GM23338 (cell line): Measurements from ENCODE around the gene EFNB2. TPM values are rescaled to one million over a fixed set of nuclear protein-coding genes. Genes with fewer than 3 reads are reported as not detected.

ENCODE experiments used
- ATAC-seq: fragments of 200-7000 bp; cut with Tn5 transposase; 3 replicates; pipeline ENCODE4 v1.9.1; 2020
- DNase-seq: peaks from one replicate; pipeline ENCODE4 v3.0.0-alpha.2; 2015; ENCODE audit warnings: low spot score
- H2AFZ ChIP-seq: fragments of 200-600 bp; sonication (generic); 2 replicates; pipeline ENCODE4 v1.8.0; 2016; ENCODE audit warnings: antibody characterized with exemption, mild to moderate bottlenecking, moderate library complexity
- H3F3A ChIP-seq: fragments of 200-600 bp; sonication (generic); replicated peaks from 2 replicates; pipeline ENCODE4 v1.8.0; 2017; ENCODE audit warnings: antibody characterized with exemption, mixed run types, low read depth
- H3K27ac ChIP-seq: fragments of 200-600 bp; sonication (generic); 2 replicates; pipeline ENCODE4 v1.6.1; 2016; ENCODE audit warnings: low read depth
- H3K27me3 ChIP-seq: fragments of 200-600 bp; sonication (generic); 2 replicates; pipeline ENCODE4 v1.8.0; 2016; ENCODE audit warnings: mild to moderate bottlenecking, mixed run types, moderate library complexity; ENCODE audit not compliant: insufficient read depth
- H3K36me3 ChIP-seq: fragments of 200-600 bp; sonication (generic); 2 replicates; pipeline ENCODE4 v1.8.0; 2016; ENCODE audit warnings: mild to moderate bottlenecking; ENCODE audit not compliant: insufficient read depth
- H3K4me1 ChIP-seq: fragments of 200-600 bp; sonication (generic); 2 replicates; pipeline ENCODE4 v1.8.0; 2016; ENCODE audit warnings: mild to moderate bottlenecking, moderate library complexity; ENCODE audit not compliant: insufficient read depth
- H3K4me2 ChIP-seq: fragments of 200-600 bp; sonication (generic); 2 replicates; pipeline ENCODE4 v1.7.1; 2017; ENCODE audit warnings: mixed run types
- H3K4me3 ChIP-seq: fragments of 200-600 bp; sonication (generic); 2 replicates; pipeline ENCODE4 v1.6.1; 2016; ENCODE audit warnings: mixed run types
- H3K79me2 ChIP-seq: fragments of 200-600 bp; sonication (generic); replicated peaks from 2 replicates; pipeline ENCODE4 v1.8.0; 2017; ENCODE audit warnings: mild to moderate bottlenecking; ENCODE audit not compliant: insufficient read depth
- H3K9me2 ChIP-seq: fragments of 200-600 bp; sonication (generic); 2 replicates; pipeline ENCODE4 v1.8.0; 2017; ENCODE audit not compliant: insufficient read depth
- H4K20me1 ChIP-seq: fragments of 200-600 bp; sonication (generic); replicated peaks from 2 replicates; pipeline ENCODE4 v1.8.0; 2017; ENCODE audit warnings: mild to moderate bottlenecking; ENCODE audit not compliant: insufficient read depth
- H3K27ac Mint-ChIP-seq: 2 replicates; pipeline ENCODE4 v1.8.0; 2020; ENCODE audit warnings: inconsistent platforms, mild to moderate bottlenecking, moderate library complexity, mixed read lengths
- H3K27me3 Mint-ChIP-seq: 3 replicates; pipeline ENCODE4 v1.8.0; 2022; ENCODE audit warnings: low read depth, mild to moderate bottlenecking, moderate library complexity, mixed read lengths, inconsistent platforms; ENCODE audit not compliant: insufficient read depth, poor library complexity
- H3K36me3 Mint-ChIP-seq: 3 replicates; pipeline ENCODE4 v1.8.0; 2021; ENCODE audit warnings: low read depth, mild to moderate bottlenecking, inconsistent platforms, moderate library complexity, mixed read lengths
- H3K4me1 Mint-ChIP-seq: 3 replicates; pipeline ENCODE4 v1.8.0; 2020; ENCODE audit warnings: mild to moderate bottlenecking, inconsistent platforms, mixed read lengths
- H3K4me3 Mint-ChIP-seq: 3 replicates; pipeline ENCODE4 v1.8.0; 2021; ENCODE audit warnings: moderate library complexity, mild to moderate bottlenecking, inconsistent platforms, mixed read lengths
- H3K9me3 Mint-ChIP-seq: 3 replicates; pipeline ENCODE4 v1.8.0; 2020; ENCODE audit warnings: moderate library complexity, mild to moderate bottlenecking, inconsistent platforms, mixed read lengths
- CREB1 ChIP-seq: fragments of 250-450 bp; sonication (Bioruptor Pico); IDR thresholded peaks from 2 replicates; pipeline ENCODE4 v1.5.0; 2020; ENCODE audit warnings: low read depth, mild to moderate bottlenecking, moderate library complexity
- CTCF ChIP-seq, 2 experiments: fragments of 200-600 bp in 1 of 2; sonication (generic) in 1 of 2; conservative IDR thresholded peaks; 2 replicates each; pipeline versions ENCODE4 v1.5.1 to v1.6.1; 2016 to 2017; ENCODE audit warnings: antibody characterized with exemption in 2 of 2, low read depth in 2 of 2, mild to moderate bottlenecking in 2 of 2, moderate library complexity in 1 of 2
- ETS1 ChIP-seq: IDR thresholded peaks from 2 replicates; pipeline ENCODE4 v1.6.1; 2016; ENCODE audit warnings: antibody characterized with exemption
- EZH2 ChIP-seq: fragments of 200-600 bp; sonication (generic); IDR thresholded peaks from one replicate; pipeline ENCODE4 v1.8.0; 2017; ENCODE audit warnings: antibody characterized with exemption, mild to moderate bottlenecking, low read depth; ENCODE audit not compliant: unreplicated experiment
- EZH2phosphoT487 ChIP-seq: fragments of 200-600 bp; sonication (generic); IDR thresholded peaks from one replicate; pipeline ENCODE4 v1.8.1; 2018; ENCODE audit warnings: antibody characterized with exemption; ENCODE audit not compliant: unreplicated experiment
- JUNB ChIP-seq: IDR thresholded peaks from one replicate; pipeline ENCODE4 v1.6.1; 2016; ENCODE audit warnings: antibody characterized with exemption; ENCODE audit not compliant: unreplicated experiment
- POLR2AphosphoS5 ChIP-seq: IDR thresholded peaks from 2 replicates; pipeline ENCODE4 v1.6.1; 2016; ENCODE audit warnings: antibody characterized with exemption, low read depth
- REST ChIP-seq: IDR thresholded peaks from one replicate; pipeline ENCODE4 v1.6.1; 2018; ENCODE audit warnings: antibody characterized with exemption; ENCODE audit not compliant: unreplicated experiment
- STAT1 ChIP-seq: IDR thresholded peaks from one replicate; pipeline ENCODE4 v1.6.1; 2016; ENCODE audit warnings: antibody characterized with exemption; ENCODE audit not compliant: unreplicated experiment
- ZNF114 ChIP-seq: fragments of 250-450 bp; sonication (Bioruptor Pico); IDR thresholded peaks from 2 replicates; pipeline ENCODE4 v1.5.0; 2020; ENCODE audit warnings: mild to moderate bottlenecking, moderate library complexity
- ZNF331 ChIP-seq: fragments of 250-450 bp; sonication (Bioruptor Pico); IDR thresholded peaks from 2 replicates; pipeline ENCODE4 v1.5.0; 2020; ENCODE audit warnings: low read depth, mild to moderate bottlenecking, moderate library complexity
- ZNF462 ChIP-seq: fragments of 250-450 bp; sonication (Bioruptor Pico); IDR thresholded peaks from 2 replicates; pipeline ENCODE4 v1.5.0; 2020; ENCODE audit warnings: mild to moderate bottlenecking, moderate library complexity
- polyA plus RNA-seq: library from polyadenylated mRNA; unstranded; fragments of >200 nt; fragmentation: Nextera tagmentation; extraction: Ambion mirVana; gene quantifications from 2 replicates; pipeline ENCODE4 v1.2.1, GENCODE V29; 2016
- total RNA-seq: library from RNA; depleted of rRNA; stranded (reverse); fragments of >200 nt; shearing (Covaris generic); gene quantifications from 2 replicates; pipeline ENCODE4 v1.2.3, GENCODE V29; 2014

Gene EFNB2
- total and polyA plus RNA-seq, 2 experiments from 2014 or later, result 5.7 to 10.9 TPM

- no peak overlapping the region for H2AFZ ChIP-seq
- H3K79me2 ChIP-seq, result no peaks in the 10 kb centered on the region
- Mint-ChIP-seq H3K9me3 (no peaks in the 10 kb centered on the region), H3K4me3 (no peak overlapping the region), H3K27me3 (peaks cover 2% of the 10 kb centered on the region), H3K4me1 (peaks cover 5% of the 10 kb centered on the region; the same call in 2 of the 3 replicates), H3K36me3 (no peaks in the 10 kb centered on the region), H3K27ac (no peak overlapping the region)
- H3K9me2 ChIP-seq, result peaks cover 7% of the 10 kb centered on the region; the same call in 1 of the 2 replicates
- H3F3A ChIP-seq, result no peaks in the 10 kb centered on the region
- no peaks in the 10 kb centered on the region for H3K36me3 ChIP-seq
- no peak overlapping the region for H3K27ac ChIP-seq
- no peaks in the 10 kb centered on the region for H3K27me3 ChIP-seq
- H4K20me1 ChIP-seq, result no peaks in the 10 kb centered on the region
- ATAC-seq (no peak), DNase-seq (no peak)
- TF ChIP-seq ZNF114 (no peak), CREB1 (CRISPR knock-in tag) (no peak), STAT1 (no peak), ZNF331 (CRISPR knock-in tag) (no peak), CTCF (conservative IDR thresholded peaks at IDR 0.05; ENCODE audit: low read depth in 2 of 2) (no peak), REST (no peak), EZH2 (no peak), ETS1 (no peak), EZH2phosphoT487 (no peak), POLR2AphosphoS5 (no peak), JUNB (no peak), ZNF462 (CRISPR knock-in tag) (no peak)
- H3K4me3 ChIP-seq, result no peak overlapping the region
- no peak overlapping the region for H3K4me2 ChIP-seq
- H3K4me1 ChIP-seq, result no peaks in the 10 kb centered on the region
These were observed 40.4 kb upstream of the EFNB2 start for GRCh38 chr13:106575896-106576295.
